OCI-LY1 (cell line): ENCODE measurements around the gene GIT2.
"Not testable (repeated sequence)": the region's sequence is repeated elsewhere in the genome, so short reads cannot be mapped to it uniquely, and the experiment has no call there.

Source experiments
- H2AFZ ChIP-seq: fragments of 200-600 bp; sonication (generic), shearing (Covaris generic); 2 replicates; pipeline ENCODE4 v1.6.0; 2014; ENCODE audit warnings: antibody characterized with exemption, mild to moderate bottlenecking, low read length
- H3F3A ChIP-seq: fragments of 200-600 bp; sonication (generic), shearing (Covaris generic); 2 replicates; pipeline ENCODE4 v1.6.0; 2014; ENCODE audit warnings: mild to moderate bottlenecking, antibody characterized with exemption, low read length, moderate library complexity; ENCODE audit not compliant: insufficient read depth
- H3K27ac ChIP-seq: fragments of 200-600 bp; sonication (generic); 2 replicates; pipeline ENCODE4 v1.5.1; 2014; ENCODE audit warnings: low read length, mixed run types, mild to moderate bottlenecking, low read depth; ENCODE audit not compliant: poor library complexity, severe bottlenecking
- H3K27me3 ChIP-seq: fragments of 200-600 bp; sonication (generic); 2 replicates; pipeline ENCODE4 v1.6.0; 2014; ENCODE audit warnings: antibody characterized with exemption, mild to moderate bottlenecking, low read length, moderate library complexity; ENCODE audit not compliant: insufficient read depth
- H3K36me3 ChIP-seq: fragments of 200-600 bp; sonication (generic); 2 replicates; pipeline ENCODE4 v1.6.1; 2014; ENCODE audit warnings: mild to moderate bottlenecking, antibody characterized with exemption, low read length, moderate library complexity, mixed read lengths; ENCODE audit not compliant: insufficient read depth
- H3K4me1 ChIP-seq: fragments of 200-600 bp; sonication (generic); 2 replicates; pipeline ENCODE4 v1.5.1; 2014; ENCODE audit warnings: mild to moderate bottlenecking, low read length, moderate library complexity; ENCODE audit not compliant: insufficient read depth, severe bottlenecking
- H3K4me2 ChIP-seq: fragments of 200-600 bp; sonication (generic), shearing (Covaris generic); 2 replicates; pipeline ENCODE4 v1.6.1; 2014; ENCODE audit warnings: low read length
- H3K4me3 ChIP-seq: fragments of 200-600 bp; sonication (generic); 2 replicates; pipeline ENCODE4 v1.5.1; 2014; ENCODE audit warnings: low read length, low read depth, mild to moderate bottlenecking, mixed read lengths; ENCODE audit not compliant: poor library complexity, severe bottlenecking
- H3K79me2 ChIP-seq: fragments of 200-600 bp; shearing (Covaris generic); 2 replicates; pipeline ENCODE4 v1.6.1; 2016; ENCODE audit warnings: mixed run types, low read length, mixed read lengths; ENCODE audit not compliant: insufficient read depth
- H3K9ac ChIP-seq: fragments of 200-600 bp; sonication (generic), shearing (Covaris generic); 2 replicates; pipeline ENCODE4 v1.6.1; 2014; ENCODE audit warnings: mild to moderate bottlenecking, low read length, mixed read lengths
- H3K9me2 ChIP-seq: fragments of 200-600 bp; sonication (generic), shearing (Covaris generic); 2 replicates; pipeline ENCODE4 v1.6.1; 2014; ENCODE audit warnings: low read depth, mild to moderate bottlenecking, low read length, mixed read lengths
- H3K9me3 ChIP-seq: fragments of 200-600 bp; shearing (Covaris generic); 2 replicates; pipeline ENCODE4 v1.6.1; 2014; ENCODE audit warnings: low read length, mixed read lengths
- H4K20me1 ChIP-seq: fragments of 200-600 bp; sonication (generic), shearing (Covaris generic); 2 replicates; pipeline ENCODE4 v1.6.0; 2016; ENCODE audit warnings: mild to moderate bottlenecking, low read length; ENCODE audit not compliant: insufficient read depth
- CTCF ChIP-seq: fragments of 200-600 bp; sonication (generic), shearing (Covaris generic); IDR thresholded peaks from 2 replicates; pipeline ENCODE4 v1.5.1; 2017; ENCODE audit warnings: mild to moderate bottlenecking, antibody characterized with exemption, low read length, moderate library complexity, mixed read lengths
- EZH2 ChIP-seq: fragments of 200-600 bp; sonication (generic), shearing (Covaris generic); IDR thresholded peaks from 2 replicates; pipeline ENCODE4 v1.8.0; 2017; ENCODE audit warnings: borderline replicate concordance, mixed run types, mild to moderate bottlenecking, antibody characterized with exemption, low read length, moderate library complexity, mixed read lengths

The GIT2 gene

GRCh38 chr12:109989380-109989779, 6.8 kb downstream of the GIT2 start:
- no peaks in the 10 kb centered on the region for H3F3A ChIP-seq
- no peak overlapping the region for H3K27ac ChIP-seq
- no peak overlapping the region for H2AFZ ChIP-seq
- H3K9ac ChIP-seq = no peak overlapping the region
- H3K27me3 ChIP-seq = no peaks in the 10 kb centered on the region
- H3K79me2 ChIP-seq = peaks cover 22% of the 10 kb centered on the region
- no peak overlapping the region for H3K4me2 ChIP-seq
- no peaks in the 10 kb centered on the region for H4K20me1 ChIP-seq
- H3K36me3 ChIP-seq = peaks cover 52% of the 10 kb centered on the region
- no peaks in the 10 kb centered on the region for H3K9me3 ChIP-seq
- no peak overlapping the region for H3K4me3 ChIP-seq
- peaks cover 16% of the 10 kb centered on the region for H3K4me1 ChIP-seq
- H3K9me2 ChIP-seq = no peaks in the 10 kb centered on the region
- TF ChIP-seq CTCF (no peak), EZH2 (no peak)

- TF ChIP-seq EZH2 = no peak
- no peak for TF ChIP-seq CTCF
- no peak overlapping the region for H2AFZ ChIP-seq
- H3K4me3 ChIP-seq = no peak overlapping the region
- no peaks in the 10 kb centered on the region for H4K20me1 ChIP-seq
- no peak overlapping the region for H3K9ac ChIP-seq
- peaks cover 17% of the 10 kb centered on the region for H3K79me2 ChIP-seq
- H3K36me3 ChIP-seq = peaks cover 55% of the 10 kb centered on the region
- no peaks in the 10 kb centered on the region for H3K27me3 ChIP-seq
- peaks cover 11% of the 10 kb centered on the region for H3K4me1 ChIP-seq
- H3K9me3 ChIP-seq = no peaks in the 10 kb centered on the region
- H3K4me2 ChIP-seq = no peak overlapping the region
- H3F3A ChIP-seq = no peaks in the 10 kb centered on the region
- H3K27ac ChIP-seq = no peak overlapping the region
- no peaks in the 10 kb centered on the region for H3K9me2 ChIP-seq
Measured at GRCh38 chr12:109988903-109989302, 7.3 kb downstream of the GIT2 start.

- H4K20me1 ChIP-seq = no peaks in the 10 kb centered on the region
Measured at GRCh38 chr12:109988274-109988673, 7.9 kb downstream of the GIT2 start.

GRCh38 chr12:109987615-109988014, 8.6 kb downstream of the GIT2 start:
- Histone ChIP-seq H3K4me1 (no peaks in the 10 kb centered on the region), H3F3A (no peaks in the 10 kb centered on the region), H3K4me3 (no peak overlapping the region), H3K4me2 (no peak overlapping the region), H3K79me2 (peaks cover 5% of the 10 kb centered on the region; the same call in 1 of the 2 replicates), H2AFZ (no peak overlapping the region), H4K20me1 (no peaks in the 10 kb centered on the region), H3K27me3 (no peaks in the 10 kb centered on the region), H3K9me2 (no peaks in the 10 kb centered on the region), H3K9ac (no peak overlapping the region), H3K9me3 (no peaks in the 10 kb centered on the region), H3K36me3 (peaks cover 67% of the 10 kb centered on the region), H3K27ac (no peak overlapping the region)
- TF ChIP-seq EZH2 (no peak), CTCF (no peak)

More at GRCh38 chr12:109988274-109988673, 7.9 kb downstream of the GIT2 start:
- Histone ChIP-seq H3K27ac (no peak overlapping the region), H2AFZ (no peak overlapping the region), H3K9me3 (no peaks in the 10 kb centered on the region), H3K27me3 (no peaks in the 10 kb centered on the region), H3F3A (no peaks in the 10 kb centered on the region), H3K9ac (no peak overlapping the region), H3K36me3 (peaks cover 61% of the 10 kb centered on the region), H3K4me1 (peaks cover 5% of the 10 kb centered on the region), H3K4me3 (no peak overlapping the region), H3K4me2 (no peak overlapping the region), H3K9me2 (no peaks in the 10 kb centered on the region), H3K79me2 (peaks cover 11% of the 10 kb centered on the region)
- TF ChIP-seq EZH2 = no peak

- H3K79me2 ChIP-seq, H3K9me3 ChIP-seq, H2AFZ ChIP-seq: not testable (repeated sequence)
Measured at GRCh38 chr12:109986236-109986635, 9.9 kb downstream of the GIT2 start.

More at GRCh38 chr12:109986236-109986635, 9.9 kb downstream of the GIT2 start:
- peaks cover 72% of the 10 kb centered on the region for H3K36me3 ChIP-seq
- H3F3A ChIP-seq, H3K4me3 ChIP-seq, H3K27ac ChIP-seq, H3K4me2 ChIP-seq, H3K4me1 ChIP-seq, H4K20me1 ChIP-seq, H3K9ac ChIP-seq, H3K27me3 ChIP-seq, H3K9me2 ChIP-seq: not testable (repeated sequence)
